BE2C (cell line): ENCODE measurements around the gene VENTX.

Experiments used
- DNase-seq: peaks from one replicate; pipeline ENCODE4 v3.0.0-alpha.2; 2020
- H3K27me3 ChIP-seq: fragments of 250-450 bp; sonication (Bioruptor Pico); 2 replicates; pipeline ENCODE4 v1.5.1; 2020; ENCODE audit warnings: mild to moderate bottlenecking
- H3K36me3 ChIP-seq: fragments of 250-450 bp; sonication (Bioruptor Pico); 2 replicates; pipeline ENCODE4 v1.5.1; 2020; ENCODE audit warnings: mild to moderate bottlenecking
- H3K4me1 ChIP-seq: fragments of 250-450 bp; sonication (Bioruptor Pico); 2 replicates; pipeline ENCODE4 v1.5.1; 2020
- H3K4me3 ChIP-seq: 2 replicates; pipeline ENCODE4 v1.5.1; 2011; ENCODE audit warnings: low read depth, low read length
- H3K9me3 ChIP-seq: fragments of 250-450 bp; sonication (Bioruptor Pico); 2 replicates; pipeline ENCODE4 v1.5.1; 2020
- CTCF ChIP-seq: IDR thresholded peaks from 2 replicates; pipeline ENCODE4 v1.5.1; 2012; ENCODE audit warnings: mild to moderate bottlenecking, low read depth, low read length

The VENTX gene

GRCh38 chr10:133245439-133246235 lies 8.0 kb downstream of the VENTX start:
- no peak overlapping the region for H3K4me3 ChIP-seq
- no peak for TF ChIP-seq CTCF
- no peaks in the 10 kb centered on the region for H3K36me3 ChIP-seq
- H3K27me3 ChIP-seq, result peaks cover 8% of the 10 kb centered on the region
- DNase-seq, result no peak
- H3K4me1 ChIP-seq, result no peaks in the 10 kb centered on the region
- no peaks in the 10 kb centered on the region for H3K9me3 ChIP-seq

GRCh38 chr10:133246236-133246626 lies 8.6 kb downstream of the VENTX start:
- Histone ChIP-seq H3K27me3 (peaks cover 7% of the 10 kb centered on the region), H3K36me3 (no peaks in the 10 kb centered on the region), H3K9me3 (no peaks in the 10 kb centered on the region), H3K4me1 (no peaks in the 10 kb centered on the region), H3K4me3 (no peak overlapping the region)
- TF ChIP-seq CTCF, result no peak
- no peak for DNase-seq

GRCh38 chr10:133247681-133248333 lies 10.2 kb downstream of the VENTX start:
- Histone ChIP-seq H3K4me3 (no peak overlapping the region), H3K27me3 (no peaks in the 10 kb centered on the region), H3K9me3 (no peaks in the 10 kb centered on the region), H3K36me3 (no peaks in the 10 kb centered on the region), H3K4me1 (no peaks in the 10 kb centered on the region)
- peak; percentile 6 for DNase-seq
- TF ChIP-seq CTCF, result no peak

- no peak for TF ChIP-seq CTCF
- no peaks in the 10 kb centered on the region for H3K36me3 ChIP-seq
- peak; percentile 4 for DNase-seq
- H3K4me1 ChIP-seq, result no peaks in the 10 kb centered on the region
- H3K27me3 ChIP-seq, result no peaks in the 10 kb centered on the region
- H3K4me3 ChIP-seq, result no peak overlapping the region
- no peaks in the 10 kb centered on the region for H3K9me3 ChIP-seq
These were observed 10.7 kb downstream of the VENTX start for GRCh38 chr10:133248334-133248715.

- no peaks in the 10 kb centered on the region for H3K36me3 ChIP-seq
- DNase-seq, result peak; percentile 6
- H3K4me1 ChIP-seq, result no peaks in the 10 kb centered on the region
- H3K4me3 ChIP-seq, result no peak overlapping the region
- no peaks in the 10 kb centered on the region for H3K27me3 ChIP-seq
- no peaks in the 10 kb centered on the region for H3K9me3 ChIP-seq
- no peak for TF ChIP-seq CTCF
These were observed 11.6 kb downstream of the VENTX start for GRCh38 chr10:133249094-133249780.
